ENCODE data around the gene RNF213.
"Not testable (repeated sequence)": the region's sequence is repeated elsewhere in the genome, so short reads cannot be mapped to it uniquely, and the experiment has no call there.

Gene RNF213

DNA sequence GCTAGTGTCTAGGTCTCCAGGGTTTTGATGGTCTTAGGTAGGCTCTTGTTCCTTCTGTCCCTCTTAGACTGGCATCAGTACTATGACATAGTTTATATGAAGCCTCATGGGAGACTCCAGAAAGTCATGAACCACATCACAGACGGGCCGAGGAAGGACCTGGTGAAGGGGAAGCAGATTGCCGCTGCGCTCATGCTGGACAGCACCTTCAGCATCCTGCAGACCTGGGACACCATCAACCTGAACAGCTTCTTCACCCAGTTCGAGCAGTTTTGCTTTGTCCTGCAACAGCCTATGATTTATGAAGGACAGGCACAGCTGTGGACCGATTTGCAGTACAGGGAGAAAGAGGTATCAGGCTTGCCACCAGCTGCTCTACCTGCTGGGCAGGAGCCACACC is 34.0 kb downstream of the RNF213 start:
- no peak for DNase-seq (ENCODE audit: low read depth in 2 of 2)

DNA sequence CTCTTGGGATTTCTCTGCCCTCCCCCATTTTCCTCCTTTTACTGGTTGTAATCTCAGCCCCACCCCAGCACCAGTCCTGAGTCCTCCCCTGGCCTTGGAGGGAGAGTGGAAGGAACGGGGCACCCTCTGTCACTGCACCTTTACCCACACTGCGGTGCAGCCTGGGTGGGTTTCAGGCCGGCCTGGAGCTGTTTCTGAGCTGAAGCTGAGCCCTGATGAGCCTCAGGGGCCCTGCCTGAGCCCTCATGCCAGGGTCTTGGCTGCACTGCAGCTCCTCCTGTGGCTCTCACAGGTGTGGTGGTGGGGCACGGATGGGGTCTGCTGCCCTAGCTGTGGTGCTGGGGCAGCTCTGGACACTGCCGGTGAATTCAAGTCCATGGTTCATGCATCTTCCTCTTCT is 34.5 kb downstream of the RNF213 start:
- no peak for DNase-seq (ENCODE audit: low read depth in 2 of 2)

DNA sequence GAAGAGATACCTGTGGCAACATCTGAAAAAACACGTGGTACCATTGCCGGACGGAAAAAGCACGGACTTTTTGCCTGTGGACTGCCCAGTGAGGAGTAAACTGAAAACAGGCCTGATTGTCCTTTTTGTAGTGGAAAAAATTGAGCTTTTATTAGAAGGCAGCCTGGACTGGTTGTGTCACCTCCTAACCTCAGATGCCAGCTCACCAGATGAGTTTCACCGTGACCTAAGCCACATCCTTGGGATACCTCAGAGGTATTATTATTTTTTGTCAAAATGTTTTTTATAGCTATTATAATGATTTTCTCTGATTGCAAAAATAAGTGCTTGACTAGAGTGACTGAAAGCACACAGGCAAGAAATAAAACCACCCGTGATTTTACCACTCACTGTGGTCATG is 34.9 kb downstream of the RNF213 start:
- DNase-seq (ENCODE audit: low read depth in 2 of 2), result no peak

DNA sequence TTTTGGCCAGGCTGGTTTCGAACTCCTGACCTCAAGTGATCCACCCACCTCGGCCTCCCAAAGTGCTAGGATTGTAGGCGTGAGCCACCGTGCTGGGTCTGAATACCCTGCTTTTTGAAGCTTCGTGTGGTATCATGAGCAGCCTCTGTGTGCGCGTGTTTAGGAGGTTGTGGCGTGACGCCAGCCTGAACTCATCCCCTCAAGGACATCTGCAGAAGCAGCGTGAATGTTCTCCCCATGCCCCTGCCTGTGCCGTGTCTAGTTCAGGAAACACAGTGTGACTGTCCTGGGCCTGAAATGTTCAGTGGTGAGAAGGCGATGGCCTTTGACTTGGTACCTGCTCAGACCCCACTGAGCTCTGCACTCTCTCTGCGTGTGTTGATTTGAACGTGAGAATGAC is 35.6 kb downstream of the RNF213 start:
- no peak for DNase-seq (ENCODE audit: low read depth in 2 of 2)

DNA sequence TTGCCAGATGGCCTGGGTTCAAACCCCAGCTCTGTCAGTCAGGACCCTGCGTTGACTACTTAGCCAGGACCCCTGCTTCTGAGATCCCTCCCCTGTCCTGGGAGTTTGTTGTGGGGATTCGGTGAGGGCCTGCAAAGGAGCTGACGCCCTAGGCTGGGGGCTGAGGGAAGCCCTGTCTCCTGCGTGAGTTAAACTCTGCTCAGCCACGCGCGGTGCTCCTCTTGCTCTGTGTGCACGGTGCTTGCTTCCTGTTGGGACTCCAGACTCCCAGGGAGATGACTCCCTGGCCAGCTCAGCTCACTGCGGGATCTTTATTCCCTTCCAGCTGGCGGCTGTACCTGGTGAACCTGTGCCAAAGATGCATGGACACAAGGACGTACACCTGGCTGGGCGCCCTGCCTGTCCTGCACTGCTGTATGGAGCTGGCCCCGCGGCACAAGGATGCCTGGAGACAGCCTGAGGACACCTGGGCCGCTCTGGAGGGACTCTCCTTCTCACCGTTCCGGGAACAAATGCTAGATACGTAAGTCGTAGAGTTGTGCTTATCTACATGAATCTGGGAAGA is 37.4 kb downstream of the RNF213 start:
- DNase-seq (ENCODE audit: low read depth in 2 of 2), result no peak

DNA sequence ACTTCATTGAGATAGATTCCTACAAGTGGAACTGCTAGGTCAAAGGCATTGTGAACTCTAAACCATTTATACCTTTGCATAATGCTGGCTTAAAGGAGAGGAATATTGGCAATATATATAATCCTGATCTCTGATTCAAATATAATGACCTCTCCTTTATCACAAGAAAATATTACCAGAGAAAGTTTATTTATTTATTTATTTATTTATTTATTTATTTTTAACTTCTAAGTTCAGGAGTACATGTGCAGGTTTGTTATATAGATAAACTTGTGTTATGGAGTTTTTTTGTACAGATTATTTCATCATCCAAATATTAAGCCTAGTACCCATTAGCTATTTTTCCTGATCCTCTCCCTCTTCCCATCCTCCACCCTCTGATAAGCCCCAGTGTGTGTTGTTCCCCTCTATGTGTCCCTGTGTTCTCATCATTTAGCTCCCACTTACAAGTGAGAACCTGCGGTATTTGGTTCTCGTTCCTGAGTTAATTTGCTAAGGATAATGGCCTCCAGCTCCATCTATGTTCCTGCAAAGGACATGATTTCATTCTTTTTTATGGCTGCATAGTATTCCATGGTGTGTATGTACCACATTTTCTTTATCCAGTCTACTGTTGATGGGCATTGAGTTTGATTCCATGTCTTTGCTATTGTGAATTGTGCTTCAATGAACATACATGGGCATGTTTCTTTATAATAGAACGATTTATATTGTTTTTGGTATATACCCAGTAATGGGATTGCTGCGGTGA is 38.9 kb downstream of the RNF213 start:
- not testable (repeated sequence) for DNase-seq (ENCODE audit: low read depth in 2 of 2)

DNA sequence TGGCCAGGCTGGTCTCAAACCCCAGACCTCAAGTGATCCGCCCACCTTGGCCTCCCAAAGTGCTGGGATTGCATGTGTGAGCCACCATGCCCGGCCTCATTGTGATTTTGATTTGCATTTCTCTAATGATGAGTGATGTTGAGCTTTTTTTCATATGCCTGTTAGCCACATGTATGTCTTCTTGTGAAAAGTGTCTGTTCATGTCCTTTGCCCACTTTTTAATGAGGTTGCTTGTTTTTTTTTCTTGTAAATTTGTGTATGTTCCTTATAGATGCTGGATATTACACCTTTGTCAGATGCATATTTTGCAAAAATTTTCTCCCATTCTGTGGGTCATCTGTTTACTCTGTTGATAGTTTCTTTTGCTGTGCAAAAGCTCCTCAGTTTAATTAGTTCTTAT is 40.1 kb downstream of the RNF213 start:
- DNase-seq (ENCODE audit: low read depth in 2 of 2), result not testable (repeated sequence)

DNA sequence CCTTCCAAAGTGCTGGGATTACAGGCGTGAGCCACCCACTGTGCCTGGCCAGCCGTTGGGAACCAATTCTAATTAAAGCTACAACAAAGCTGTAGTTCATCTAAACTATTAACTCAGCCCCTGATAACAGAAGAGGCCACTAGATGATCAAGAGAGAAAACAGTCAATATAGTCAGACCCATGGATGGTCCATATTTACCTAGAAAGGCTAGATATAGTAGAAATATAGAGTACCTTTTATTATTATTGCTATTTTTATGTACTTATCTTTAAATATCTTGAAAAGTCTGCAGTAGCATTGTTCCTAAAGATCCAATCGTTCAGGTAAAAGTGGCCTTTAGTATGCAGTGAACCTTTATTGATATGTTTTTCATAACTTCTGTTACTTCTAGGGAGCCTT is 43.2 kb downstream of the RNF213 start:
- no peak for DNase-seq (ENCODE audit: low read depth in 2 of 2)

DNA sequence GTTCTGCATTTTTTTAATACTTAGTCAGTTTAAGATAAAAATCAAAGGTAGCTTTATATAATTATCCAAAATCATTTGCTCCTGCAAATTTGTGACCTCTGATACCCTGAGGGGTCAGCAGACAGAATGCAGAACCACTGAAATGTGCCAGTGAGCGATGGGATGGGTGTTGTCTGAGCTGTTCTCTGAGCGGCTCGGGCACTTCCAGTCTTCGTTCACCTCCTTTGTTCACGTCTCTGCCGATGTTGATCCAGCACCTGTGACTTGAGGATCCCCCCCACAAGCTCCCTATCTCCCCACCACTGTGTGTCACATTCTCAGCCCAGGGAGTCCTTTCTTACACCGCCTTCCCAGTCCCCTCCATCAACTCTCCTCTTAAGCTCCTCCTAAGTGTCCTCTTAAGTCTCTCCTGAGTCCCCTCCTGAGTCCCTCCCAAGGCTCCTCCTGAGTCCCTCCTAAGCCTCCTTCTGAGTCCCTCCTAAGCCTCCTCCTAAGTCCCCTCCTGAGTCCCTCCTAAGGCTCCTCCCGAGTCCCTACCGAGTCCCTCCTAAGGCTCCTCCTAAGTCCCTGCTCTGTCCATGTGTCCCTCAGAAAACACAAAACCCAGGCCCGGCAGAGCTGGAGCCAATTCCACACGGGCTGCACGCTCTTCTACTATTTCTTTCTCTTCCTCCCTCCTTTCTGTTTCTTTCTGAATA is 47.5 kb downstream of the RNF213 start:
- DNase-seq (ENCODE audit: low read depth in 2 of 2), result no peak

DNA sequence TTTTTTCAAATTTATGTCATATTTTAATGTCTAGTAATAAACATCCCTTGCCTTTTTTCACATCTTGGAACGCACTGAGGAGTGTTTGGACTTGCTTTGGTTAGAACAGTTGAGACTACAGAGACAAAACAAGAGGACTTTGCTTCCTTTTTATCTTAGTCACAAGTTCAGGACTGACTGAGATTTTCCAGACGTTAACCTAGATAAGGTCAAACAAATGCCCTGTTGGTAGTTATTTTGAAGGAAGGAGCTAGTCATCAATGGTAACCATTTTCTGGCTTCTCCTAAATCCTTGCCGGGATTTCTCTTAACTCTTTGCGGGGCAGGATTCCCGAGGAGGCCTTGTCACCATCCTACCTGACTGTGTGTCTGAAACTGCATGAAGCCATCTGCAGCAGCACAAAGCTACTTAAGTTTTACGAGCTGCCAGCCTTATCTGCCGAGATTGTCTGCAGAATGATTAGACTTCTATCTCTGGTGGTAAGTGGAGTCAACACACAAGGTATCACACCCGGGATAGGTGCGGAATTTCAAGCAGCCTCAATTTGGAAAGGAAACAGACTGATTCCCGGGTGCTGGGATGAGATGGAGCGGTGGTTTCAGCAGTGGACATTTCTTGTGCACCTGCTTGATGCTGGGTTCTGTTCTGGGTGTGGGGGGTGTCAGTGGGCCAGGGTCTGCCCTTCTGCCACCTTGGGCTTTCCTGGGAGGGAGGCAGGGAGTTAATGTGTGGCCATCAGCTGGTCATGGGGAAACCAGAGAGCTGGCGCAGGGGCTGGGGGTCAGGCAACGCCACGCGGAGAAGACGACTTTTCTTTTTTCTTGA is 48.3 kb downstream of the RNF213 start:
- no peak for DNase-seq (ENCODE audit: low read depth in 2 of 2)

DNA sequence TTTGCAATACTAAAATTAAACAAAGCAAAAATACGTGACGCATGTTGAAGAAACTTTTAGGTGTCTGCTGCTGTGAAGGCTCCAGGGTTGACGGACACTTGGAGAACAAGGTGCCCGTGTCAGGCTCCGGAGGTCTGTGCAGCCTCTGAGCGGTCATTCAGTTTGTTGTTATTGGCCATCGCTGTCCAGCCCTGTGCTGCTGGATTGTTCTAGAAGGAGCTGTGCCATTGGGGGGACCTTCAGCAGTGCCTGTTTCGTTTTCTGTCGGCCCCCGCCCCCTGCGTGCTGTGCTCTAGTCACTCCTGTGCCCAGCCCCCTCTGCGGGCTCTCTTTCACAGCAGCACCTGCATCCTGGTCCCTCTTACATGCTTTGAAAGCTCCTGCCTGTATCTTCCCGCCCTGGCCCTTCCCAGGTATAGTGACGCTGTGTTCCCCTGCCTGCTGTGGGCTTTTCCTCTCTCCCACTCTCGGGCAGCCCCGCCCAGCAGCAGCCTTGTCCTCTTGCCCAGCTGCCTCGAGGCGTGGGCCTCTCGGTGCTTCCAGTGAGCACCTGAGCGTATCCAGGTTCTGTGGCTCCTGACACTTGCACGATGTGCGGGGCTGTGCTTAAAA is 50.7 kb downstream of the RNF213 start:
- no peak for DNase-seq (ENCODE audit: low read depth in 2 of 2)

DNA sequence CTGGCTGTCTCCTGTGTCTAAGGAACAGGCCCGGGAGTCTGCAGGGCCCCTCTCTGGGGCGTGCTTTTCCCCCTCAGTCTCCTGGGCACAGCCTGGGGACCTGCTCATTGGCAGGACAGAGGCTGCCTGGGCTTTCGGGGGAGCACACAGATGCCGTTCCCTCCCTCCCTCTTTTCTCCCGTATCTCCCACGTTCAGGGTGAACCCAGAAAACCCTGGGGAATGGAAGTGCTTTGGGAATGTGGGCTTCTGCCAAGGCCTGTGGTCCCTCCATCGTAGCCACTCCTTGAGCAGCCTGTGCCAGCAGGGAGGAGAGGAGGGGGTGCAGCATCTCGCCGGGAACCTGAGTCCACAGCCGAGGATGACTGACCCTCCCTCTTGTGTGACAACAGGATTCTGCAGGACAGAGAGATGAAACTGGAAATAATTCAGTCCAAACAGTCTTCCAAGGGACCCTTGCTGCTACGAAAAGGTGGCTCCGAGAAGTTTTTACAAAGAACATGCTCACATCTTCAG is 52.0 kb downstream of the RNF213 start:
- no peak for DNase-seq (ENCODE audit: low read depth in 2 of 2)

DNA sequence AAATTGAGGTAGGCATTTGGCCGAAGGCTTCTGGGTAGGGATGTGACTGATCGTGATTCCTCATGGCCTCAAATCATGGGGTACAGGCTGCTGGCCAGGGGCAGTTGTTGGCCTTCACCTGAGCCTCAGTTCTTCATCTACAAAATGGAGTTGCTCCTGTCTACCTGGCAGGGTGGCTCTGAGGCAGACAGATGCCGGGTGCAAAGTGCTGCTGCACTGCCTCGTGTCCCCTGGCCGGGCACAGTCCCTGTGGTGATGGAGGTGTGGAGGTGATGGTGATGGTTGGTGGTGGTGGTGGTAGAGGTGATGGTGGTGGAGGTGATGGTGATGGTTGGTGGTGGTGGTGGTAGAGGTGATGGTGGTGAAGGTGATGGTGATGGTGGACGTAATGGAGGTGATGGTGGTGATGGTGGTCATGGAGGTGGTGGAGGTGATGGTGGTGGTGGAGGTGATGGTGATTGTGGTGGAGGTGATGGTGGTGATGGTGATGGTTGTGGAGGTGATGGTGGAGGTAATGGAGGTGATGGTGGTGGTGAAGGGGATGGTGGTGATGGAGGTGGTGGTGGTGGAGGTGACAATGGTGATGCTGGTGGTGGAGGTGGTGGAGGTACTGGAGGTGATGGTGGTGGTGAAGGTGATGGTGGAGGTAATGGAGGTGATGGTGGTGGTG is 52.6 kb downstream of the RNF213 start:
- no peak for DNase-seq (ENCODE audit: low read depth in 2 of 2)

DNA sequence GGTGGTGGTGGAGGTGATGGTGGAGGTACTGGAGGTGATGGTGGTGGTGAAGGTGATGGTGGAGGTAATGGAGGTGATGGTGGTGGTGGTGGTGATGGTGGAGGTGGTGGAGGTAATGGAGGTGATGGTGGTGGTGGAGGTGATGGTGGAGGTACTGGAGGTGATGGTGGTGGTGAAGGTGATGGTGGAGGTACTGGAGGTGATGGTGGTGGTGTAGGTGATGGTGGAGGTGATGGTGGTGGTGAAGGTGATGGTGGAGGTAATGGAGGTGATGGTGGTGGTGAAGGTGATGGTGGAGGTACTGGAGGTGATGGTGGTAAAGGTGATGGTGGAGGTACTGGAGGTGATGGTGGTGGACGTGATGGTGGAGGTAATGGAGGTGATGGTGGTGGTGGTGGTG is 53.3 kb downstream of the RNF213 start:
- DNase-seq (ENCODE audit: low read depth in 2 of 2), result not testable (repeated sequence)

DNA sequence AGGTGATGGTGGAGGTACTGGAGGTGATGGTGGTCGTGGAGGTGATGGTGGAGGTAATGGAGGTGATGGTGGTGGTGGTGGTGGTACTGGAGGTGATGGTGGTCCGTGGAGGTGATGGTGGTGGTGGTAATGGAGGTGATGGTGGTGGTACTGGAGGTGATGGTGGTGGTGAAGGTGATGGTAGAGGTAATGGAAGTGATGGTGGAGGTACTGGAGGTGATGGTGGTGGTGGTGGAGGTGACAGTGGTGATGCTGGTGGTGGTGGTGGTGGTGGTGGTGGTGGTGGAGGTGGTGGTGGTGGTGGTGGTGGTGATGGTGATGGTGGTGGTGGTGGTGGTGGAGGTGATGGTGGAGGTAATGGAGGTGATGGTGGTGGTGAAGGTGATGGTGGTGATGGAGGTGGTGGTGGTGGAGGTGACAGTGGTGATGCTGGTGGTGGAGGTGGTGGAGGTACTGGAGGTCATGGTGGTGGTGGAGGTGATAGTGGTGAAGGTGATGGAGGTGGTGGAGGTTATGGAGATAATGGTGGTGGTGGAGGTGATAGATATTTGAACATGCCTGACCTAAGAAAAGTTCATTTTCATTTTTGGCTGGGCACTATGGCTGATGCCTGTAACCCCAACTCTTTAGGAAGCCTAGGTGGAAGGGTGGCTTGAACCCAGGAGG is 55.0 kb downstream of the RNF213 start:
- no peak for DNase-seq (ENCODE audit: low read depth in 2 of 2)

DNA sequence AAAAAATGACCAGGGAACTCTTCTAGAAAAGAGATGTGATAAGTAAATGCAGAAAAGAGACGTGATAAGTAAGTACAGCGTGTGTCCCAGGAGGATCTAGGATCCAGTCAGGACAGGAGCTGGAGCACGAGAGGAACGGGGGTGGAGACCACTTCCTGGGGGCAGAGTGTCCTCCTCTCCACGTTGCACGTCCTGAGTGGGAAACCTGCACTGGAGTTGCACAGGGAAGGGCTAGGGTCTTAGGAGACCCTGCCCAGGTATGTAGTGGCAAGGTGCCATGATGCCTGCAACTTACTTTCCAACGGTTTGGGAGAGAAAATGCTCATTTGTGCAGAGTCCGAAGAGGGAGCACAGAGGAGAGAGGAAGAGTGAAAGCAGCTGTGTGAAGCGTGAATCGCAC is 55.8 kb downstream of the RNF213 start:
- DNase-seq (ENCODE audit: low read depth in 2 of 2), result no peak

DNA sequence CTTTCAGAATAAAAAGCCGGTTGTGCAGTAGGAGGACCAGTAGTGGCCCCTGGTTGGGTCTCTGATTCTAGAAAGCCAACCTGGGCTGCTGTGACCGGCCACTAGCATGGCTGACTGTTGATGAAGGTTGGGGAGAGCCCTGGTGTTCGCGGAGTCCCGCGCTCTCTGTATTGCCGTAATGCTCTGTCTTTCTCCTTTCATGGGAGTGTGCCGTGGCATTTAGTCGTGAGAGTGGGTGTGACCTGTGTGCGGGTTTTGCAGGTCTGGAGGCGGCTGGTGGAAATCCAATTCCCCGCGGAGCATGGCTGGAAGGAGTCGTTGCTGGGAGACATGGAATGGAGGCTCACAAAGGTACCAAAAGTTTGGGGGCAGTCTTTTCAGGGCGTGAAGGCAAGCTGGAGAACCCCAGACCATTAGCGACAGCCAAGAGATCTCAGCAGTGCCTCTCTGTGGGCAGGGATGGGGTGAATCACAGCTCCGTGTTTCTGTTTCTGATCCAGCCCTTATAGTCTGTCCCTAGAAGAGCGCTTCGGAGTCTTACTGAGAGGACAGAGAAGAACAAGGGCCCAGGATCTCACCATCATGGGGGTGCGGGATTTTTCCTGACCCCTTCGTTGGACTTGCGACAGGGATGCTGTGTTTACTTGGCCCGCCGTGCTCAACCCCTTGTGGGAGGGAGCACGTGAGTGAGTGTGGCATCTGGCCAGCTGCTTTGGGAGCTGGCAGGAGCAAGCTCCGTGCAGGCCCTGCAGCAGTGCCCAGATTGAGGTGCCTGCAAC is 56.5 kb downstream of the RNF213 start:
- no peak for DNase-seq (ENCODE audit: low read depth in 2 of 2)

DNA sequence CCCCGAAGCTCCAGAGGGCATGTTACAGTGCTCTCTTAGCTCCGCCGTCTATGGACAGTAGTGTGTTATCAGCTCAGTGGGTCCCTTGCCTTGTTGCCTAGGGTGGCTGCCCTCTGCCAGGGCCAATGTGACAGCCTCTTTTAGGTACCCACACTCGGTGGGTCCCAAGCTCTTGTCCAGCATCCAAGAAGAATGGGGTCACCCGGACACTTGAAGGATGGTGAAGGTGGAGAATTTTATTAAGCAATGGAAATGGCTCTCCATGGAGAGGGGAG is 57.0 kb downstream of the RNF213 start:
- no peak for DNase-seq (ENCODE audit: low read depth in 2 of 2)

DNA sequence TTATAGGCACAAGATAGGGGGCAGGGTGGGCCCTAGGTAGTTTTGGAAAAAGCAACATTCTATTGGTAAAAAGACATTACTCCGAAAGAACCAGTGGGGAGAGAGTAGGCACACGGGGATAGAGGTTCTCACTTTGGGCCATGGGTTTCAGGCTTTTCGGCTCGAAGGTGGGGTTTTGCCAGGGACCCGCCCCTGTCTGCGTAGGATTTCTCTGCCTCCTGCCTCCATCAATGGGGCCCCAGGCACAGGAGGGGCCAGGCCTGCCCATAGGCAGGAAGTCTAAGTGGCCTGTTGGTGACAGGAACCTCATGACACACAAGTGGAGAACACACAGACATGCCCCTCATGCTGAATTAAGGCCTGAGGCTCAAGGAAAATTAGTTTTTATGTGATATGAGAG is 57.5 kb downstream of the RNF213 start:
- DNase-seq (ENCODE audit: low read depth in 2 of 2), result no peak
